ENCODE measurements around the gene NACAD.
"Not testable (repeated sequence)": the region's sequence is repeated elsewhere in the genome, so short reads cannot be mapped to it uniquely, and the experiment has no call there.

The NACAD gene

DNA sequence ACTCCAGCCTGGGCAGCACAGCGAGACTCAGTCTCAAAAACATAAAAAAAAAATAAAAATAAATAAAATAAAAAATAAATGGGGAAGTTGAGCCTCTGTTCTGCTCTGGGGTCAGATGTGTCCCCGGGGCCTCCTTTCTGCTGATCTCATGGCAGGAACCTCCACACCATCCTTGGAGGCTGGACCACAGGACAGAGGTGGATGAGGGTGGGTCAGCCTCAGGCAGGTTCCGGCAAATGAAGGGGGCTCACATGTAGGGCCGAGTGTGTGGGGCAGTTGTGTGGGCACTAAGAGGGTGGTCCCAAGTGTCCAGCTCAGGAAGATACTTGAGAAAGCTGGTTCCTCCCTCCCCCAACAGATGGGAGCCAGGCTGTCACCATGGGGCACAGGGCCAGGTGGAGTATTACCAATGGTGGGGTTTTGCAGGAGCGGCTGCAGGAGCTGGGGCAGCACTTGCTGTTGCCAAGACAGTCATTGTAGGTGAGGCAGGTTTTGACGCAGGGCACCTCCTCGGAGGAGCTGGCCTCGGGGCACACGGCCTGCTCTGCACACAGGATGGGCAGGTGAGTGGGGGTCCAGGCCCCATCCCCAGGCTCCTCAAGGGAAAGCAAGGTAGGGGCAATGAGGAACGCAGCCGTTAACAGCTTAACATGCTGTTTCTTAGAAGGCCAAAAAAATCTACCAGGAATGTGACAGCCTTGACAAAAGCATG lies 36.6 kb upstream of the NACAD start:
- H3K4me3 Mint-ChIP-seq = peak overlapping the region in 1 of 2 donors; percentile 28
- H3K36me3 Mint-ChIP-seq (ENCODE audit: insufficient read depth) = no peaks in the 10 kb centered on the region
- H3K4me1 Mint-ChIP-seq (ENCODE audit: low read depth in 2 of 2) = peaks cover 17% of the 10 kb centered on the region in 2 donors
- no peaks in the 10 kb centered on the region for H3K27me3 Mint-ChIP-seq
- DNase-seq (no peak), ATAC-seq (replicated peaks) (no peak)
- H3K9me3 Mint-ChIP-seq = no peaks in the 10 kb centered on the region
- no peak overlapping the region for H3K27ac Mint-ChIP-seq

DNA sequence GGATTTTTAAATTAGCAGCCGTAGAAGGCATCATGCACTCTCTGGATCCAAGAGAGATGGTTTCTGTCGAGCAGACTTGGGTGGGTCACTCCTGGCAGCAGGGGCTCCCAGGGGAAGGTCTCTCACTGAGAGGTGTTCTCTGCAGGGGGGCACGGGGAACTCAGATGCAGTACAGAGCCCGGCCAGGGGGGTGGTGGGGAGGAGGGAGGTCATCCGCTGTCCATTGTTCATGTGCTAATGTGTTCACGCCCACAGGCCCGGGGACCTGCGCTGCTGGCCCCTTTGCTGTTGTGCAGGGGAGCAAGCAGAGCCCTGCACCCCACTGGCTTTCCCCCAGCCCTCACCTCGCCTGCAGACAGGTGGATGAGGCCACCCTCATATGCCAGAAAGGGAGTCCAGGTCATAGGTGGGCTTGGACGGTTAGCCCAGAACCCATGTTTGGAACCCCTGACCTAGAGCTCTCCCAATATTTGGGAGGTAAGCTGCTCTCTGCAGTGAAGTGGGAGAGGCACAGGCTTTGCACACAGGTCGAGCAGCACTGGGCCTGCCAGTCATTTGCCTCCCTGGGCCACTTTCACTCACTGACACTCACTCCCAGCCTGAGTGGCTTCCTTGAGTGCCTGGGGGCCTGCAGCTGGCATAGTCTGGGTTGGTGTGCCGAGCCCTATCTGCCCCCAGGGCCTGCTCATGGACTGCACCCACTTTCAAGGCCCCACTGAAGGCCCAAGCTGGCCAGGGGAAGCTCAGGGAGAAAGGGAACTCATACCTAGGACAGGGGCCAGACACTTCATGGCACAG lies 35.3 kb upstream of the NACAD start:
- Mint-ChIP-seq H3K9me3 (no peaks in the 10 kb centered on the region), H3K4me1 (ENCODE audit: low read depth in 2 of 2) (peaks cover 17% of the 10 kb centered on the region in 2 donors), H3K4me3 (peak overlapping the region; percentile 60 to 66), H3K27me3 (no peaks in the 10 kb centered on the region), H3K27ac (peak overlapping the region in 1 of 2 donors; percentile 89), H3K36me3 (ENCODE audit: insufficient read depth) (no peaks in the 10 kb centered on the region)
- ATAC-seq (replicated peaks) = no peak
- DNase-seq = no peak

DNA sequence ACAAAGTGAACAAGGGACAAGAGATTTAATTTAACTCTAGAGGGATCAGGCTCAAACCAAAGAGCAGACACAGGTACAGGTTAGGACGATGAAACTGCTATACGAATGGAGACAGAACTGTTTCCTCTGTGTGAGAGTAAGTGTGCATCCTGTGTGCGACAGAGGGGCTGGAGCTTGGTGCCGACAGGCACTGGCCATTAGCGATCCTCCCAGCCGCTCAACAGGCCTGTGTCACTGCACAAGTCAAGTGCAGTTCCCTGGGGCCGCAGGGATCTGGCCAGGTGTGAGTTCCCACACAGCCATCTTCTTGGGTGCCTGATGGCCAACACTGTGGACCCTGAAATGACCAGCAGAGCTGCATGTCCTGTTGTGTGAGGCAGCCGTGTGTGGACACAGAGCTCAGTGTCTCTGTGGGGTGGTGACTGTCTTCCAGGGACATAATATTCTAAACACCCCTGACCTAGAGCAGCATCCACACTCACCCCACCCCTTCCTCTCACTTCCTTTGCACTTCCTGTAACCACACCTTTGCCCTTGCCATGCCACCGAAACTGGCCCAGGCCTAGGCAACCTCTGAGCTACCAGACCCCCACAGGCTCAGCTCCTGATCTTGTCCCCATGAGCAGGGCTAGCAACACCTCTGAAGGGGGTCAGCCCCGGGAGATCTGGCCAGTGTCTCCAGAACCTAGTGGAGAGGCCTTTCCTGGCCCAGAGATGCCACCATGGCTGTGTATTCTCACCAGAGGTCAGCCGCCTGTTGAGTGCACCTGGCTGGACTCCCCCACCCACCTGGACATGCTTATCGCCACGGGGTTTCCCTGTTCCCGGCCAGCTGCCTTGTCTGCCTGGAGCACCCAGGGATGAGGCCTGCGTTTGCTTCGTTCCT lies 34.4 kb upstream of the NACAD start:
- no peak for DNase-seq
- peak; percentile 79 for ATAC-seq (replicated peaks)
- peak overlapping the region; percentile 87 to 89 for H3K27ac Mint-ChIP-seq
- H3K36me3 Mint-ChIP-seq (ENCODE audit: insufficient read depth) = no peaks in the 10 kb centered on the region
- H3K27me3 Mint-ChIP-seq = peaks cover 0 to 7% of the 10 kb centered on the region in 2 donors
- H3K4me3 Mint-ChIP-seq = peak overlapping the region; percentile 60 to 66
- H3K4me1 Mint-ChIP-seq (ENCODE audit: low read depth in 2 of 2) = peaks cover 17 to 20% of the 10 kb centered on the region in 2 donors
- H3K9me3 Mint-ChIP-seq = no peaks in the 10 kb centered on the region

GRCh38 chr7:45119550-45119949 lies 30.8 kb upstream of the NACAD start:
- no peaks in the 10 kb centered on the region for H3K36me3 Mint-ChIP-seq (ENCODE audit: insufficient read depth)
- H3K4me1 Mint-ChIP-seq (ENCODE audit: low read depth in 2 of 2) = peaks cover 13 to 20% of the 10 kb centered on the region in 2 donors
- no peaks in the 10 kb centered on the region for H3K9me3 Mint-ChIP-seq
- H3K27ac Mint-ChIP-seq = peak overlapping the region in 1 of 2 donors; percentile 81
- H3K4me3 Mint-ChIP-seq = no peak overlapping the region
- H3K27me3 Mint-ChIP-seq = peaks cover 13 to 19% of the 10 kb centered on the region in 2 donors
- ATAC-seq (replicated peaks) = no peak
- DNase-seq = no peak

GRCh38 chr7:45118889-45119331 lies 30.1 kb upstream of the NACAD start:
- Mint-ChIP-seq H3K27ac (no peak overlapping the region), H3K36me3 (ENCODE audit: insufficient read depth) (no peaks in the 10 kb centered on the region), H3K4me3 (no peak overlapping the region), H3K9me3 (no peaks in the 10 kb centered on the region), H3K27me3 (peaks cover 17 to 25% of the 10 kb centered on the region in 2 donors), H3K4me1 (ENCODE audit: low read depth in 2 of 2) (peaks cover 13 to 20% of the 10 kb centered on the region in 2 donors)
- no peak for ATAC-seq (replicated peaks)
- no peak for DNase-seq

GRCh38 chr7:45118292-45118691 lies 29.5 kb upstream of the NACAD start:
- ATAC-seq (replicated peaks) (no peak), DNase-seq (no peak)
- Mint-ChIP-seq H3K4me3 (no peak overlapping the region), H3K27ac (peak overlapping the region in 1 of 2 donors; percentile 63), H3K9me3 (no peaks in the 10 kb centered on the region), H3K36me3 (ENCODE audit: insufficient read depth) (no peaks in the 10 kb centered on the region), H3K27me3 (peaks cover 17 to 26% of the 10 kb centered on the region in 2 donors), H3K4me1 (ENCODE audit: low read depth in 2 of 2) (peaks cover 8 to 15% of the 10 kb centered on the region in 2 donors)

DNA sequence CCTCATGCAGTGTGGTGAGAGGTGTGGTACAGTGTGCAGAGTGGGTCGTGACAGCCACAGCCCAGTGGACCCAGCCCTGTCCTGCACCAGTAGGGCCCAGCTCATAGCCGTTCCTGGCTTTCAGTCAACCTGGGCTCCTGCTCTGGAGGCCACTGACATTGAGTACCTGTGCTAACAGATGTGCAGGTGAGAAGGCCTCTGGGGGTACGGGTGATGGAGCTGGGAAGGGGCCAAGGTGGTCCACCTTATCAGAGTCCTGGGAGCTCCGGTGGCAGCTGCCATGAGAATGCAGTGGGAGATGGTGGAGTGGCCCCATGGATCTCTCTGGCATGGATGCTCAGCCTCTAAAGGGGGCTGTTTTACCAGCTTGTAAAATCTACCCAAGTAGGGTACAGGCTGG lies 28.8 kb upstream of the NACAD start:
- ATAC-seq (replicated peaks) (no peak), DNase-seq (no peak)
- Mint-ChIP-seq H3K4me3 (no peak overlapping the region), H3K27me3 (peaks cover 17 to 26% of the 10 kb centered on the region in 2 donors), H3K36me3 (ENCODE audit: insufficient read depth) (no peaks in the 10 kb centered on the region), H3K27ac (no peak overlapping the region), H3K4me1 (ENCODE audit: low read depth in 2 of 2) (peaks cover 1 to 8% of the 10 kb centered on the region in 2 donors), H3K9me3 (no peaks in the 10 kb centered on the region)

- ATAC-seq (replicated peaks) (no peak), DNase-seq (no peak)
- peaks cover 17 to 26% of the 10 kb centered on the region in 2 donors for H3K27me3 Mint-ChIP-seq
- no peaks in the 10 kb centered on the region for H3K9me3 Mint-ChIP-seq
- H3K4me3 Mint-ChIP-seq = no peak overlapping the region
- peaks cover 11% of the 10 kb centered on the region in 2 donors for H3K4me1 Mint-ChIP-seq (ENCODE audit: low read depth in 2 of 2)
- H3K36me3 Mint-ChIP-seq (ENCODE audit: insufficient read depth) = peaks cover 10% of the 10 kb centered on the region
- H3K27ac Mint-ChIP-seq = no peak overlapping the region
Measured at GRCh38 chr7:45116048-45116447, 27.3 kb upstream of the NACAD start.

GRCh38 chr7:45114926-45115325 lies 26.2 kb upstream of the NACAD start:
- H3K27me3 Mint-ChIP-seq = peaks cover 17 to 26% of the 10 kb centered on the region in 2 donors
- no peaks in the 10 kb centered on the region for H3K9me3 Mint-ChIP-seq
- peaks cover 21% of the 10 kb centered on the region for H3K36me3 Mint-ChIP-seq (ENCODE audit: insufficient read depth)
- H3K4me1 Mint-ChIP-seq (ENCODE audit: low read depth in 2 of 2) = peaks cover 14 to 21% of the 10 kb centered on the region in 2 donors
- no peak overlapping the region for H3K27ac Mint-ChIP-seq
- no peak overlapping the region for H3K4me3 Mint-ChIP-seq
- no peak for ATAC-seq (replicated peaks)
- no peak for DNase-seq

- H3K4me3 Mint-ChIP-seq; DNase-seq; ATAC-seq (replicated peaks); H3K27ac Mint-ChIP-seq; H3K9me3 Mint-ChIP-seq: not testable (repeated sequence)
- Mint-ChIP-seq H3K36me3 (ENCODE audit: insufficient read depth) (peaks cover 24% of the 10 kb centered on the region), H3K4me1 (ENCODE audit: low read depth in 2 of 2) (peaks cover 15 to 22% of the 10 kb centered on the region in 2 donors), H3K27me3 (peaks cover 17 to 26% of the 10 kb centered on the region in 2 donors)
Measured at GRCh38 chr7:45114257-45114656, 25.5 kb upstream of the NACAD start.

GRCh38 chr7:45112648-45113047 lies 23.9 kb upstream of the NACAD start:
- no peak for ATAC-seq (replicated peaks)
- Mint-ChIP-seq H3K27ac (peak overlapping the region in 1 of 2 donors; percentile 97), H3K9me3 (no peaks in the 10 kb centered on the region), H3K36me3 (ENCODE audit: insufficient read depth) (peaks cover 29% of the 10 kb centered on the region), H3K4me3 (peak overlapping the region in 1 of 2 donors; percentile 58), H3K4me1 (ENCODE audit: low read depth in 2 of 2) (peaks cover 23 to 34% of the 10 kb centered on the region in 2 donors), H3K27me3 (peaks cover 16 to 17% of the 10 kb centered on the region in 2 donors)
- DNase-seq = no peak

DNA sequence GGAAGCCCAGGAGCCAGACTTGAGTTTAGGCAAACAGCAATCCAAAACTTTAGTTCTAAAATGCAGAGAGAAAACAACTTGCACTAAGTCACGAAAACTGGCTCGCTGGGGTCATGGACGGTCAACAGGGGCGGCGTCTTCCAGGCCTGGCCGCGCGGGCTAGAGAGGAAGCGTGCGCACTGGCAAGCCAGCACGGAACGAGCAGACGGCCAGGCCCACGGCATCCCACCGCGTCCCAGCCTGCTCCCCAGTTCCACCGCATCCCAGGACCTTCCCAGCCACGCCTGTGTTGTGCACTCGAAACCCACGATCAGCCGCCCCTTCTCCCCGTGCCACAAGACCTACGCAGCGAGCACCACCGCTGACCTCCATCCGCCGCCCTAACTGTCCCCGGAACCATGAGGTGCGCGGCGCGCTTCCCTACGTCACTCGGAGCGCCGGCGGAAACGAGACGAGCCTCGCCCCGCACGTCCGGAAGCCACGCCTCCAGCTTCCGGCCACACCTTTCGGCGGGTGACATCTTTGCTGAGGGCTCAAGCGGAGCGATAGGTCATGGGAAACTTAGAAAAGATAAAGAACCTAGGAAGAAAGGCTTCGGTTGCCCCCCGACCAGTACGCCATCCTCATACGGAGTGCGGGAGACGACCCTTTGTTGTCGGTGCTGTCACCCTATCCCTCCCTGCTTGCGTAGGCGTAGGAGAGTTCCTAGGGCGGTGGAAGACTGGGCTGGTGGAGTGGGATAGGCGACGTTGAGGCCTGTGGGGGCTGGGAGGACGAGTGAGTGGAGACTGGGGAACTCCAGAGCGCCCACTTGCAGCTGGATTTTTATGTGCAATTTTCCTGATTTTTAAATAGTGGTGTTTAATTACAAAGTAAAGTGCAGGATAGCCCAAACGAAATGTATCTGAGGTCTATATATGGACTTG lies 22.8 kb upstream of the NACAD start, which contains the start of gene TBRG4:
TBRG4 (minus strand) TSS at position 400 of the 926 bp plus-strand sequence. CDS start 2,460 bp downstream, outside the sequence.
- no peaks in the 10 kb centered on the region for H3K9me3 Mint-ChIP-seq
- H3K4me1 Mint-ChIP-seq (ENCODE audit: low read depth in 2 of 2) = peaks cover 28 to 40% of the 10 kb centered on the region in 2 donors
- DNase-seq (peak; percentile 91 to 93 (median 92)), ATAC-seq (replicated peaks) (peak; percentile 89)
- peak within 1 kb of the TSS; percentile 97 to 98 for H3K27ac Mint-ChIP-seq
- H3K36me3 Mint-ChIP-seq (ENCODE audit: insufficient read depth) = peaks cover 39% of the 10 kb centered on the region
- H3K4me3 Mint-ChIP-seq = peak within 1 kb of the TSS; percentile 95 to 96
- H3K27me3 Mint-ChIP-seq = peaks cover 8 to 9% of the 10 kb centered on the region in 2 donors
